Cardiac atrium fibroblast (primary cell): ENCODE data around the gene MBD2. TPM values are rescaled to one million over a fixed set of nuclear protein-coding genes. Genes with fewer than 3 reads are reported as not detected.

Experiments
- total RNA-seq: library from RNA; depleted of rRNA; stranded (reverse); fragments of >200 nt; gene quantifications from 2 replicates; pipeline ENCODE4 v1.2.3, GENCODE V29; 2015

The MBD2 gene, protein sequence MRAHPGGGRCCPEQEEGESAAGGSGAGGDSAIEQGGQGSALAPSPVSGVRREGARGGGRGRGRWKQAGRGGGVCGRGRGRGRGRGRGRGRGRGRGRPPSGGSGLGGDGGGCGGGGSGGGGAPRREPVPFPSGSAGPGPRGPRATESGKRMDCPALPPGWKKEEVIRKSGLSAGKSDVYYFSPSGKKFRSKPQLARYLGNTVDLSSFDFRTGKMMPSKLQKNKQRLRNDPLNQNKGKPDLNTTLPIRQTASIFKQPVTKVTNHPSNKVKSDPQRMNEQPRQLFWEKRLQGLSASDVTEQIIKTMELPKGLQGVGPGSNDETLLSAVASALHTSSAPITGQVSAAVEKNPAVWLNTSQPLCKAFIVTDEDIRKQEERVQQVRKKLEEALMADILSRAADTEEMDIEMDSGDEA
- 22.0 and 29.6 TPM in 2 replicates for total RNA-seq

GRCh38 chr18:54224379-54225014 lies at the start of gene MBD2:
Gene MBD2 (minus strand): TSS chr18:54224669. CDS start chr18:54224559, 110 bp downstream.

Other genes with a start within 250 kb of the MBD2 start
- gene POLI, start 44.8 kb upstream of the MBD2 start, total RNA-seq = 11.7 and 14.6 TPM in 2 replicates
- gene STARD6, start 133.2 kb upstream of the MBD2 start, total RNA-seq = not detected in 2 replicates
- 1.3 and 1.6 TPM in 2 replicates for gene C18orf54, start 133.2 kb upstream of the MBD2 start, total RNA-seq